OCI-LY3 (cell line): ENCODE measurements around the gene HDAC4.

Experiments used
- H2AFZ ChIP-seq: fragments of 200-600, 300-600 bp; shearing (Covaris generic); 2 replicates; pipeline ENCODE4 v1.6.0; 2014; ENCODE audit warnings: antibody characterized with exemption, low read depth, low read length
- H3K27ac ChIP-seq: fragments of 200-600, 300-600 bp; sonication (generic); 2 replicates; pipeline ENCODE4 v1.5.1; 2014; ENCODE audit warnings: mild to moderate bottlenecking, low read length, moderate library complexity, mixed read lengths
- H3K27me3 ChIP-seq: fragments of 200-600, 300-600 bp; sonication (generic); 2 replicates; pipeline ENCODE4 v1.6.1; 2014; ENCODE audit warnings: low read depth, low read length, mixed read lengths
- H3K36me3 ChIP-seq: fragments of 200-600, 300-600 bp; sonication (generic); replicated peaks from 2 replicates; pipeline ENCODE3; 2014; ENCODE audit warnings: low read depth, low read length, mixed read lengths
- H3K4me1 ChIP-seq: fragments of 300-600, 200-600 bp; sonication (generic); 2 replicates; pipeline ENCODE4 v1.6.1; 2014; ENCODE audit warnings: low read length, mixed read lengths
- H3K4me2 ChIP-seq: fragments of 200-600, 300-600 bp; sonication (generic); 2 replicates; pipeline ENCODE4 v1.6.1; 2014; ENCODE audit warnings: low read length, mixed read lengths
- H3K4me3 ChIP-seq: fragments of 300-600, 200-600 bp; sonication (generic); 2 replicates; pipeline ENCODE4 v1.5.1; 2014; ENCODE audit warnings: antibody characterized with exemption, mild to moderate bottlenecking, low read length, moderate library complexity
- H3K79me2 ChIP-seq: fragments of 300-600, 200-600 bp; shearing (Covaris generic); 2 replicates; pipeline ENCODE4 v1.6.1; 2014; ENCODE audit warnings: mild to moderate bottlenecking, low read length, mixed read lengths
- H3K9ac ChIP-seq: fragments of 300-600, 200-600 bp; shearing (Covaris generic); 2 replicates; pipeline ENCODE4 v1.6.0; 2014; ENCODE audit warnings: mild to moderate bottlenecking, low read length, moderate library complexity
- H3K9me3 ChIP-seq: fragments of 200-600, 300-600 bp; shearing (Covaris generic); 2 replicates; pipeline ENCODE4 v1.6.1; 2014; ENCODE audit warnings: low read length, mixed read lengths; ENCODE audit not compliant: insufficient read depth
- H4K20me1 ChIP-seq: fragments of 200-600, 300-600 bp; sonication (generic); 2 replicates; pipeline ENCODE4 v1.6.1; 2016; ENCODE audit warnings: low read length, mixed read lengths; ENCODE audit not compliant: insufficient read depth
- CTCF ChIP-seq: fragments of 200-600, 300-600 bp; sonication (generic); IDR thresholded peaks from 2 replicates; pipeline ENCODE4 v1.5.1; 2014; ENCODE audit warnings: antibody characterized with exemption, low read length, low read depth
- EZH2phosphoT487 ChIP-seq: fragments of 200-600 bp; shearing (Covaris generic); IDR thresholded peaks from 2 replicates; pipeline ENCODE4 v1.6.1; 2018; ENCODE audit warnings: antibody characterized with exemption, mixed run types, low read depth

Gene HDAC4

GRCh38 chr2:239184179-239184578, 216.6 kb downstream of the HDAC4 start:
- H3K79me2 ChIP-seq, result no peaks in the 10 kb centered on the region
- H2AFZ ChIP-seq, result no peak overlapping the region
- H3K4me1 ChIP-seq, result no peaks in the 10 kb centered on the region
- no peaks in the 10 kb centered on the region for H4K20me1 ChIP-seq
- H3K27me3 ChIP-seq, result no peaks in the 10 kb centered on the region
- no peak overlapping the region for H3K9ac ChIP-seq
- TF ChIP-seq CTCF, result no peak
- no peak for TF ChIP-seq EZH2phosphoT487
- H3K9me3 ChIP-seq, result no peaks in the 10 kb centered on the region
- no peak overlapping the region for H3K4me3 ChIP-seq
- H3K4me2 ChIP-seq, result no peak overlapping the region
- H3K27ac ChIP-seq, result no peak overlapping the region
- H3K36me3 ChIP-seq, result peaks cover 9% of the 10 kb centered on the region

GRCh38 chr2:239182981-239183791, 217.6 kb downstream of the HDAC4 start:
- H4K20me1 ChIP-seq, result no peaks in the 10 kb centered on the region
- H3K4me2 ChIP-seq, result no peak overlapping the region

GRCh38 chr2:239181903-239182581, 218.8 kb downstream of the HDAC4 start:
- Histone ChIP-seq H3K9ac (no peak overlapping the region), H3K4me2 (no peak overlapping the region), H3K27ac (no peak overlapping the region), H3K79me2 (no peaks in the 10 kb centered on the region), H3K4me3 (no peak overlapping the region), H3K4me1 (no peaks in the 10 kb centered on the region), H4K20me1 (no peaks in the 10 kb centered on the region), H3K9me3 (no peaks in the 10 kb centered on the region), H2AFZ (no peak overlapping the region), H3K36me3 (no peaks in the 10 kb centered on the region), H3K27me3 (no peaks in the 10 kb centered on the region)
- TF ChIP-seq CTCF (no peak), EZH2phosphoT487 (no peak)

More at GRCh38 chr2:239182981-239183791, 217.6 kb downstream of the HDAC4 start:
- H3K4me3 ChIP-seq, result no peak overlapping the region
- no peaks in the 10 kb centered on the region for H3K9me3 ChIP-seq
- no peaks in the 10 kb centered on the region for H3K79me2 ChIP-seq
- TF ChIP-seq EZH2phosphoT487 (no peak), CTCF (no peak)
- peaks cover under 1% of the 10 kb centered on the region for H3K36me3 ChIP-seq
- no peak overlapping the region for H2AFZ ChIP-seq
- no peak overlapping the region for H3K27ac ChIP-seq
- no peaks in the 10 kb centered on the region for H3K4me1 ChIP-seq
- no peak overlapping the region for H3K9ac ChIP-seq
- no peaks in the 10 kb centered on the region for H3K27me3 ChIP-seq
